Subcutaneous adipose tissue (tissue), 4 donors: ENCODE data around the gene ZBTB45. TPM values are rescaled to one million over a fixed set of nuclear protein-coding genes. Genes with fewer than 3 reads are reported as not detected.

Source experiments
- CTCF ChIP-seq: fragments of 450-650 bp; IDR thresholded peaks from one replicate; pipeline ENCODE4 v1.5.1; 2016; ENCODE audit warnings: low read depth, mild to moderate bottlenecking, control low read depth, antibody characterized with exemption, moderate library complexity
- total RNA-seq, 4 donors: library from RNA; depleted of rRNA; stranded (reverse); fragments of >200 nt; gene quantifications; one replicate each; pipeline ENCODE4 v1.1.0, GENCODE V29; 2016

Gene ZBTB45
- total RNA-seq, 4 donors from 2014 or later, result 5.5 to 10.2 (median 6.2) TPM

GRCh38 chr19:58561373-58562121, 41.9 kb upstream of the ZBTB45 start:
- TF ChIP-seq CTCF, result no peak

GRCh38 chr19:58560921-58561320, 41.3 kb upstream of the ZBTB45 start:
- TF ChIP-seq CTCF, result no peak

GRCh38 chr19:58560007-58560887, 40.6 kb upstream of the ZBTB45 start:
- TF ChIP-seq CTCF, result no peak

GRCh38 chr19:58559275-58560006, 39.8 kb upstream of the ZBTB45 start:
- no peak for TF ChIP-seq CTCF

- TF ChIP-seq CTCF, result no peak
These were observed 39.1 kb upstream of the ZBTB45 start for GRCh38 chr19:58558623-58559274.

- no peak for TF ChIP-seq CTCF
These were observed 38.5 kb upstream of the ZBTB45 start, which contains the start of gene UBE2M for GRCh38 chr19:58558066-58558622. UBE2M (minus strand) TSS chr19:58558611; CDS start chr19:58558381, 230 bp downstream.
